ENCODE measurements around the gene WNK2.

WNK2 gene

DNA sequence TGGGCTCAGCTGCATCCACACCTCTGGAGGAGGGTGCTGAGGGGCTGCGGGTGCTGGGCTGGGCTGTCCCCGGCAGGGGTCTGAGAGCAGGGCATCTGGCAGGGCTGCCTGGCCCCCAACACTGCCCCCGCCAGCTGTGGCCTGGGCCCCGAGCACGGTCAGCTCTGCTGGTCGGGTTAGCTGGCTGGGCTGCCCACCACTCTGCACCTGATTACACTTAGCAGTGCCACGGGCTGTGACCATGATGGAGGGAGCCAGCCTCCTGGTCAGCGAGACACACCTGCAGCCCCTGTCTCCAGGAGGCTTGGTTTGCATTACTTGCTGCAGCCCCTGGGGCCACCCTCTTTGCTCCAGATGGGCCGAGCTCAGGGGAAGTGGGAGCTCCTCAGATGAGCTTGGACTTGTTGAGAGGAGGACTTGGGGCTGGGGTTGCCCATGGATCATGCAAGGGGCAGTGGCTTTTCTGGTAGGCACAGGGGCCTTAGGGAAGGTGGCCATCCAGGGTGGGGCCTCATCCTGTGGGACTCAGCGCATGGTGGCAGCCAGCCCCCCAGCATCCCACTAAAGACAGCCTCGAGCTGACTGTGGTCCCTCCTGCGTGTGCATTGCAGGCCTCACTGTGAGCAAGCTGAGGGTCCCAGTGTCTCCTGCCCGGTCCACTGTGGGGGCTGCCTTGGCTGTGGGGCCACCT is 135.5 kb downstream of the WNK2 start:
- Histone ChIP-seq H3K36me3 (ENCODE audit: low read length) (no peaks in the 10 kb centered on the region), H3K4me3 (ENCODE audit: insufficient read depth, low read length, poor library complexity, severe bottlenecking) (no peak overlapping the region), H3K9me3 (ENCODE audit: insufficient read depth, low read length) (no peaks in the 10 kb centered on the region), H3K27me3 (ENCODE audit: low read length) (no peaks in the 10 kb centered on the region), H4K20me1 (ENCODE audit: low read depth, low read length) (no peaks in the 10 kb centered on the region), H3F3A (ENCODE audit: insufficient read depth) (no peaks in the 10 kb centered on the region), H3K9ac (ENCODE audit: low read length) (no peak overlapping the region), H3K27ac (ENCODE audit: low read depth, low read length) (no peak overlapping the region), H3K4me2 (ENCODE audit: low read depth, low read length, poor library complexity, severe bottlenecking) (no peak overlapping the region), H3K79me2 (ENCODE audit: insufficient read depth, low read length) (no peaks in the 10 kb centered on the region), H2AFZ (ENCODE audit: low read depth, low read length, severe bottlenecking) (no peak overlapping the region), H3K9me2 (replicated peaks; ENCODE audit: insufficient read depth, low read length) (no peaks in the 10 kb centered on the region)
- no peak for TF ChIP-seq CTCF (IDR thresholded peaks at IDR 0.05; ENCODE audit: insufficient read depth, low read length, poor library complexity, severe bottlenecking)
- no peak for TF ChIP-seq EZH2phosphoT487 (conservative IDR thresholded peaks at IDR 0.05; ENCODE audit: low read length)

GRCh38 chr9:93319992-93320500 is 136.1 kb downstream of the WNK2 start:
- Histone ChIP-seq H2AFZ (ENCODE audit: low read depth, low read length, severe bottlenecking) (no peak overlapping the region), H3K27me3 (ENCODE audit: low read length) (no peaks in the 10 kb centered on the region), H3K9ac (ENCODE audit: low read length) (no peak overlapping the region), H3K79me2 (ENCODE audit: insufficient read depth, low read length) (no peaks in the 10 kb centered on the region), H3K9me2 (replicated peaks; ENCODE audit: insufficient read depth, low read length) (no peaks in the 10 kb centered on the region), H3F3A (ENCODE audit: insufficient read depth) (no peaks in the 10 kb centered on the region), H3K27ac (ENCODE audit: low read depth, low read length) (no peak overlapping the region), H3K9me3 (ENCODE audit: insufficient read depth, low read length) (no peaks in the 10 kb centered on the region), H3K36me3 (ENCODE audit: low read length) (no peaks in the 10 kb centered on the region), H3K4me2 (ENCODE audit: low read depth, low read length, poor library complexity, severe bottlenecking) (no peak overlapping the region), H3K4me3 (ENCODE audit: insufficient read depth, low read length, poor library complexity, severe bottlenecking) (no peak overlapping the region), H4K20me1 (ENCODE audit: low read depth, low read length) (no peaks in the 10 kb centered on the region)
- TF ChIP-seq EZH2phosphoT487 (conservative IDR thresholded peaks at IDR 0.05; ENCODE audit: low read length) (no peak), CTCF (IDR thresholded peaks at IDR 0.05; ENCODE audit: insufficient read depth, low read length, poor library complexity, severe bottlenecking) (no peak)

GRCh38 chr9:93320591-93321219 is 136.8 kb downstream of the WNK2 start:
- Histone ChIP-seq H4K20me1 (ENCODE audit: low read depth, low read length) (no peaks in the 10 kb centered on the region), H3K9me3 (ENCODE audit: insufficient read depth, low read length) (no peaks in the 10 kb centered on the region), H3K27me3 (ENCODE audit: low read length) (no peaks in the 10 kb centered on the region), H3K36me3 (ENCODE audit: low read length) (no peaks in the 10 kb centered on the region), H3K27ac (ENCODE audit: low read depth, low read length) (no peak overlapping the region), H3K9ac (ENCODE audit: low read length) (no peak overlapping the region), H3F3A (ENCODE audit: insufficient read depth) (no peaks in the 10 kb centered on the region), H3K4me3 (ENCODE audit: insufficient read depth, low read length, poor library complexity, severe bottlenecking) (no peak overlapping the region), H3K9me2 (replicated peaks; ENCODE audit: insufficient read depth, low read length) (no peaks in the 10 kb centered on the region), H3K4me2 (ENCODE audit: low read depth, low read length, poor library complexity, severe bottlenecking) (no peak overlapping the region), H3K79me2 (ENCODE audit: insufficient read depth, low read length) (no peaks in the 10 kb centered on the region), H2AFZ (ENCODE audit: low read depth, low read length, severe bottlenecking) (no peak overlapping the region)
- TF ChIP-seq CTCF (IDR thresholded peaks at IDR 0.05; ENCODE audit: insufficient read depth, low read length, poor library complexity, severe bottlenecking) (no peak), EZH2phosphoT487 (conservative IDR thresholded peaks at IDR 0.05; ENCODE audit: low read length) (no peak)
